Measurements from ENCODE around the gene SMIM38. TPM values are rescaled to one million over a fixed set of nuclear protein-coding genes. Genes with fewer than 3 reads are reported as not detected.

Gene SMIM38
- total RNA-seq, 1 donor from 2014 or later: not detected

GRCh38 chr11:69120096-69120875 lies 35.4 kb upstream of the SMIM38 start:
- Histone ChIP-seq H3K27ac (ENCODE audit: low read depth, low read length) (no peak overlapping the region), H3K36me3 (ENCODE audit: insufficient read depth, low read length) (no peaks in the 10 kb centered on the region), H3K79me2 (ENCODE audit: insufficient read depth, low read length) (no peaks in the 10 kb centered on the region), H2AFZ (ENCODE audit: low read depth, low read length) (no peak overlapping the region), H3K9me3 (ENCODE audit: insufficient read depth, low read depth, low read length) (peaks cover 12% of the 10 kb centered on the region), H3K27me3 (ENCODE audit: insufficient read depth, low read length) (no peaks in the 10 kb centered on the region), H3K9ac (ENCODE audit: low read length) (no peak overlapping the region), H4K20me1 (ENCODE audit: insufficient read depth, low read length) (no peaks in the 10 kb centered on the region), H3K4me1 (ENCODE audit: insufficient read depth, low read length) (peaks cover 18% of the 10 kb centered on the region), H3K4me2 (ENCODE audit: low read length) (no peak overlapping the region), H3K4me3 (ENCODE audit: insufficient read depth, low read depth, low read length) (no peak overlapping the region)
- peaks cover 8% of the 10 kb centered on the region for H3K9me3 Mint-ChIP-seq (ENCODE audit: unreplicated experiment)
- H3K36me3 Mint-ChIP-seq (ENCODE audit: low read depth, unreplicated experiment): no peaks in the 10 kb centered on the region
- DNase-seq (ENCODE audit: low read depth) (no peak), FAIRE-seq (no peak)
- no peak overlapping the region for H3K4me3 Mint-ChIP-seq (ENCODE audit: unreplicated experiment)
- peaks cover 4% of the 10 kb centered on the region for H3K4me1 Mint-ChIP-seq (ENCODE audit: low read depth, unreplicated experiment)
- H3K27ac Mint-ChIP-seq (ENCODE audit: unreplicated experiment): no peak overlapping the region
- H3K27me3 Mint-ChIP-seq (ENCODE audit: low read depth, unreplicated experiment): peaks cover 25% of the 10 kb centered on the region
- TF ChIP-seq EZH2 (IDR thresholded peaks at IDR 0.05; ENCODE audit: insufficient read depth, low read length): no peak
- TF ChIP-seq CTCF (IDR thresholded peaks at IDR 0.05; ENCODE audit: insufficient read depth, low read depth, low read length): no peak

GRCh38 chr11:69121021-69121420 lies 34.7 kb upstream of the SMIM38 start:
- H3K36me3 Mint-ChIP-seq (ENCODE audit: low read depth, unreplicated experiment): no peaks in the 10 kb centered on the region
- peaks cover 4% of the 10 kb centered on the region for H3K4me1 Mint-ChIP-seq (ENCODE audit: low read depth, unreplicated experiment)
- no peak overlapping the region for H3K27ac ChIP-seq (ENCODE audit: low read depth, low read length)
- H3K4me2 ChIP-seq (ENCODE audit: low read length): no peak overlapping the region
- peaks cover 18% of the 10 kb centered on the region for H3K4me1 ChIP-seq (ENCODE audit: insufficient read depth, low read length)
- no peaks in the 10 kb centered on the region for H3K36me3 ChIP-seq (ENCODE audit: insufficient read depth, low read length)
- DNase-seq (ENCODE audit: low read depth) (no peak), FAIRE-seq (no peak)
- no peak overlapping the region for H3K27ac Mint-ChIP-seq (ENCODE audit: unreplicated experiment)
- H3K27me3 ChIP-seq (ENCODE audit: insufficient read depth, low read length): no peaks in the 10 kb centered on the region
- peaks cover 24% of the 10 kb centered on the region for H3K27me3 Mint-ChIP-seq (ENCODE audit: low read depth, unreplicated experiment)
- H3K4me3 ChIP-seq (ENCODE audit: insufficient read depth, low read depth, low read length): no peak overlapping the region
- H3K79me2 ChIP-seq (ENCODE audit: insufficient read depth, low read length): no peaks in the 10 kb centered on the region
- H3K9ac ChIP-seq (ENCODE audit: low read length): no peak overlapping the region
- peaks cover 8% of the 10 kb centered on the region for H3K9me3 Mint-ChIP-seq (ENCODE audit: unreplicated experiment)
- H3K4me3 Mint-ChIP-seq (ENCODE audit: unreplicated experiment): no peak overlapping the region
- no peak for TF ChIP-seq CTCF (IDR thresholded peaks at IDR 0.05; ENCODE audit: insufficient read depth, low read depth, low read length)
- H4K20me1 ChIP-seq (ENCODE audit: insufficient read depth, low read length): no peaks in the 10 kb centered on the region
- H3K9me3 ChIP-seq (ENCODE audit: insufficient read depth, low read depth, low read length): peaks cover 12% of the 10 kb centered on the region
- no peak overlapping the region for H2AFZ ChIP-seq (ENCODE audit: low read depth, low read length)

GRCh38 chr11:69121621-69122325 lies 34.0 kb upstream of the SMIM38 start:
- Histone ChIP-seq H3K27ac (ENCODE audit: low read depth, low read length) (no peak overlapping the region), H3K9ac (ENCODE audit: low read length) (no peak overlapping the region), H3K4me1 (ENCODE audit: insufficient read depth, low read length) (peaks cover 18% of the 10 kb centered on the region), H2AFZ (ENCODE audit: low read depth, low read length) (no peak overlapping the region), H3K4me2 (ENCODE audit: low read length) (no peak overlapping the region), H3K9me3 (ENCODE audit: insufficient read depth, low read depth, low read length) (peaks cover 12% of the 10 kb centered on the region), H4K20me1 (ENCODE audit: insufficient read depth, low read length) (no peaks in the 10 kb centered on the region), H3K4me3 (ENCODE audit: insufficient read depth, low read depth, low read length) (no peak overlapping the region), H3K79me2 (ENCODE audit: insufficient read depth, low read length) (no peaks in the 10 kb centered on the region), H3K36me3 (ENCODE audit: insufficient read depth, low read length) (no peaks in the 10 kb centered on the region), H3K27me3 (ENCODE audit: insufficient read depth, low read length) (no peaks in the 10 kb centered on the region)
- Mint-ChIP-seq H3K4me1 (ENCODE audit: low read depth, unreplicated experiment) (peaks cover 4% of the 10 kb centered on the region), H3K27me3 (ENCODE audit: low read depth, unreplicated experiment) (peaks cover 20% of the 10 kb centered on the region), H3K4me3 (ENCODE audit: unreplicated experiment) (no peak overlapping the region), H3K9me3 (ENCODE audit: unreplicated experiment) (peaks cover 8% of the 10 kb centered on the region), H3K27ac (ENCODE audit: unreplicated experiment) (no peak overlapping the region), H3K36me3 (ENCODE audit: low read depth, unreplicated experiment) (no peaks in the 10 kb centered on the region)
- TF ChIP-seq CTCF (IDR thresholded peaks at IDR 0.05; ENCODE audit: insufficient read depth, low read depth, low read length) (no peak), EZH2 (IDR thresholded peaks at IDR 0.05; ENCODE audit: insufficient read depth, low read length) (no peak)
- no peak for DNase-seq (ENCODE audit: low read depth)
- FAIRE-seq: no peak
